HG03108 (cell line): ENCODE measurements around the gene FIGLA.

ENCODE experiments used
- ATAC-seq: cut with Tn5 transposase; IDR thresholded peaks from one replicate; pipeline ENCODE4 v1.9.1; 2021; ENCODE audit warnings: moderate library complexity; ENCODE audit not compliant: unreplicated experiment

Gene FIGLA

GRCh38 chr2:70776266-70776665 lies 14.2 kb downstream of the FIGLA start:
- no peak for ATAC-seq

GRCh38 chr2:70775141-70775540 lies 15.3 kb downstream of the FIGLA start:
- ATAC-seq: no peak

- ATAC-seq: no peak
These were observed 17.8 kb downstream of the FIGLA start for GRCh38 chr2:70772486-70773155.

- no peak for ATAC-seq
These were observed 19.0 kb downstream of the FIGLA start for GRCh38 chr2:70771446-70771845.

GRCh38 chr2:70769450-70769849 lies 21.0 kb downstream of the FIGLA start:
- no peak for ATAC-seq

- no peak for ATAC-seq
These were observed 21.8 kb downstream of the FIGLA start for GRCh38 chr2:70768590-70769085.

GRCh38 chr2:70767699-70768589 lies 22.5 kb downstream of the FIGLA start, which contains the start of gene ADD2:
ADD2 (minus strand) TSS chr2:70768200; CDS start chr2:70706408, 61,792 bp downstream.
- no peak for ATAC-seq

- ATAC-seq: no peak
These were observed 23.3 kb downstream of the FIGLA start for GRCh38 chr2:70767079-70767698.

- ATAC-seq: no peak
These were observed 23.9 kb downstream of the FIGLA start for GRCh38 chr2:70766357-70767078.

- ATAC-seq: no peak
These were observed 24.9 kb downstream of the FIGLA start for GRCh38 chr2:70765507-70765906.

- ATAC-seq: no peak
These were observed 31.0 kb downstream of the FIGLA start for GRCh38 chr2:70759446-70759845.

GRCh38 chr2:70757966-70758365 lies 32.5 kb downstream of the FIGLA start:
- no peak for ATAC-seq

GRCh38 chr2:70757360-70757759 lies 33.1 kb downstream of the FIGLA start:
- no peak for ATAC-seq

GRCh38 chr2:70756128-70756527 lies 34.3 kb downstream of the FIGLA start:
- no peak for ATAC-seq

GRCh38 chr2:70753902-70754301 lies 36.5 kb downstream of the FIGLA start:
- ATAC-seq: no peak

- ATAC-seq: no peak
These were observed 37.4 kb downstream of the FIGLA start for GRCh38 chr2:70753031-70753430.

GRCh38 chr2:70752396-70752795 lies 38.0 kb downstream of the FIGLA start:
- no peak for ATAC-seq

GRCh38 chr2:70751881-70752280 lies 38.6 kb downstream of the FIGLA start:
- no peak for ATAC-seq

GRCh38 chr2:70750320-70750719 lies 40.1 kb downstream of the FIGLA start:
- no peak for ATAC-seq

- no peak for ATAC-seq
These were observed 42.2 kb downstream of the FIGLA start for GRCh38 chr2:70748002-70748784.
